GM12864 (cell line): Measurements from ENCODE around the gene NACC2.

Experiments used
- DNase-seq: peaks from one replicate; pipeline ENCODE4 v3.0.0-alpha.2; 2011; ENCODE audit warnings: low read depth
- H3K4me3 ChIP-seq: 2 replicates; pipeline ENCODE4 v1.5.1; 2011; ENCODE audit warnings: mild to moderate bottlenecking, low read depth, low read length, control low read depth
- TF ChIP-seq, protein P1 (sequence below): IDR thresholded peaks from 2 replicates; pipeline ENCODE4 v1.5.1; 2011; ENCODE audit warnings: low read depth, mild to moderate bottlenecking, moderate library complexity, low read length, control low read depth, inconsistent platforms; ENCODE audit errors: missing control alignments

The NACC2 gene

DNA sequence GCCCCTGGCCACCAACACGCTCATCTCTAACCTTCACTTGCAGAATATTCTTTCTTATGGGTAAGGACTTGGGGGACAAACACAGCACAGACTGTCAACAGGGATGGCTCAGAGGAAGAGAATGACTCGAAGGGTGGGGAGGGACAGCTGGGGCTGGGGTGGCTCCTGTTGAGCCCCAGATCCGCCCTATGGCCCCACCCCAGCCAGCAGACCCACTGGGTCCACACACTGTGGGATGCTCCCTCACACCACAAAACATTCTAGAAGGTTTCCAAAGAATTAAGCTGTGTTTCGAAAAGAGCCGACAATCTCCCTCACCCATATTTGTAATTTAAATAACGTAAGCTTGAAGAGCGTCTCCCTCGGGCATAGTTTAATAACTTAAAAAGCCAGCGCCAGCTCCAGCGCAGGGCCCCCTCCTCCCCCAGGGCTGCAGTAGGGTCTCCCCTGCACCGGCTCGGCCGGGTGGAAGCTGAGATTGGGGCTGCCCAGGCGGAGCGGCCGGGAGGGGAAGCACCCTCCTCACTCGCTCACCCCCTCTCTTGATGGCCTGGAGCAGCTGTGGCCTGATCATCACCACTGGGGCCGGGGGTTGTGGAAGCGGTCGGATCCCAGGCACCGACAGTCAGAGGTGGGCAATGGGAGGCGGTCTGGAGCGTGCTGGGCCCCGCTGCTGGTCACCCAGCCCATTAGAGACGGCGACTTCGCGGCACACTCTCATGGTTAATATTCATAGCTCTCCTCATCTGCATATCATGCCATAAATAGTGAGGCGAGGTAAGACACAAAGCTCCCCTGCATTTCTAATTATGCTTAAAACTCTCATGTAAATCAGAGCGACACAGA, 37.6 kb downstream of the NACC2 start:
- TF ChIP-seq, protein P1, sequence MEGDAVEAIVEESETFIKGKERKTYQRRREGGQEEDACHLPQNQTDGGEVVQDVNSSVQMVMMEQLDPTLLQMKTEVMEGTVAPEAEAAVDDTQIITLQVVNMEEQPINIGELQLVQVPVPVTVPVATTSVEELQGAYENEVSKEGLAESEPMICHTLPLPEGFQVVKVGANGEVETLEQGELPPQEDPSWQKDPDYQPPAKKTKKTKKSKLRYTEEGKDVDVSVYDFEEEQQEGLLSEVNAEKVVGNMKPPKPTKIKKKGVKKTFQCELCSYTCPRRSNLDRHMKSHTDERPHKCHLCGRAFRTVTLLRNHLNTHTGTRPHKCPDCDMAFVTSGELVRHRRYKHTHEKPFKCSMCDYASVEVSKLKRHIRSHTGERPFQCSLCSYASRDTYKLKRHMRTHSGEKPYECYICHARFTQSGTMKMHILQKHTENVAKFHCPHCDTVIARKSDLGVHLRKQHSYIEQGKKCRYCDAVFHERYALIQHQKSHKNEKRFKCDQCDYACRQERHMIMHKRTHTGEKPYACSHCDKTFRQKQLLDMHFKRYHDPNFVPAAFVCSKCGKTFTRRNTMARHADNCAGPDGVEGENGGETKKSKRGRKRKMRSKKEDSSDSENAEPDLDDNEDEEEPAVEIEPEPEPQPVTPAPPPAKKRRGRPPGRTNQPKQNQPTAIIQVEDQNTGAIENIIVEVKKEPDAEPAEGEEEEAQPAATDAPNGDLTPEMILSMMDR, result no peak
- DNase-seq, result no peak
- no peak overlapping the region for H3K4me3 ChIP-seq

DNA sequence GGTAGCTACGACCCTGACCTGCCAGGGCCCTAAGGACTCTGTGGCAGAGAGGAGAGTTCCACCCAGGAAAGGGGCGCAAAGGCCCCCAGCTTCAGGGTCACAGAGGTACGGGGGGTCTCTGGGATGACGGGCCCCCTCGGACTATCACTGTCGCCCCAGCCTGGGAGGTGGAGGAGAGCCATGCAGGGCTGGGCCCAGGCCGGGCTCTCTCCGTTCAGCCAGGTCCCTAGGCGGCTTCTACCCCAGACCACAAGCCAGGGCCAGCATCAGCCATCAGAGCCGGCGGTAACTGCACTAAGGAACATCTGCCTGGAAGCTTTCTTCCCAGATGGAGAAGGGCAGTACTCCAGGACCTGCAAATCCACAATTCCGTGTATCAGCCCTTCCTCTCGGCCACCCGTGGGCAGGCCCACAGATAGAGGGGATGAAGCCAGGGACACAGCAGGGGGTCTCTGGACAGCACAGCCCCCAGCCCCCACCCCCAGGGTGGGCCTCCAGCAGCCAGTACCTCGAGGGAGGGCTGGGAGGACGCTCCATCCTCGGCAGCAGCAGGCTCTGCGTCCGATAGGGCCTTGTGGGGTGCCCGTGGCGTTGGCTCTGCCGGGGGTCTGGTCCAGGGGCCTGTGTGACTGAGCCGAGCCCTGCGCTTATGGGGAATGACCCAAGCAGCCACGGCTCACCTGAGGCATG, 38.4 kb downstream of the NACC2 start:
- TF ChIP-seq, protein P1, result no peak
- no peak for DNase-seq
- no peak overlapping the region; the same call in 1 of the 2 replicates for H3K4me3 ChIP-seq

DNA sequence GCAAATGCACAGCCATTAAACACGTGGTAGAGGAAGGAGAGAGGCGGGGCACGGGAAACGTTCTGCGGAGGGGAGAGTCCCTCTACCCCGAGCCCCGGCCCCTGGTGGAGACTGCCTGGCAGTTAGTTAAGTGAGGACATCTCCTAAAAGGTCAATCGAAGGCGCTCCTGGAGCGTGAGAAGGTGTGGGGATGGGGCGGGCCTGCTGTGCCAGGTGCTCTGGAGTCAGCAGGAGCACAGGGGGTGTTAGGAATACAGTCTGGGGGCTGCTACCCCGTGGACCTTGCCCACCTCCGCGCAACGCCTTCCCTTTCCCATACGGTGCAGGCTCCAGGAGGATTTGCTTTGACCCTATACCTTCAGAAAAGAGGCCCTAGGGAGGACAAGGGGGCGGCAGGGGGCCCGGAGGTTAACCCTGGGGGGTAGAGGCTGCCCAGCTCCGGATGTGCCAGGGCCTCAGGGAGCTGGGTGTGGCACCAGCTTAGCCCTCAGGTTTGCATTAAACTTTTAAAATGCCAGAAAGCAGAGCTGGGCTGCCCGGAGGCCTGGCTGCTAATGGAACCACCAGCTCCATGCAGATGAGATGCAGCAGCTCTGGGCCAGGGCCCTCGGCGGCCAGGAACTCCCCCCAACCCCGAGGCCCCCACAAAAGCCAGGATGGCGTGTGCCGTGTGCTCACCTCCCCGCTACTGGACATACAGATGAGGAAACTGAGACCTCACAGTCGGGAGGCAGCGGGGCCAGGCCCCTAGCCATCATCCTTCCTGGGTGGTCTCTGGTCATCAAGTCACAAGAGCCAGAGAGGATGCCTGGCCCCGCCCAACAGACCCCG, 39.2 kb downstream of the NACC2 start:
- TF ChIP-seq, protein P1, result no peak
- H3K4me3 ChIP-seq, result no peak overlapping the region
- DNase-seq, result no peak

DNA sequence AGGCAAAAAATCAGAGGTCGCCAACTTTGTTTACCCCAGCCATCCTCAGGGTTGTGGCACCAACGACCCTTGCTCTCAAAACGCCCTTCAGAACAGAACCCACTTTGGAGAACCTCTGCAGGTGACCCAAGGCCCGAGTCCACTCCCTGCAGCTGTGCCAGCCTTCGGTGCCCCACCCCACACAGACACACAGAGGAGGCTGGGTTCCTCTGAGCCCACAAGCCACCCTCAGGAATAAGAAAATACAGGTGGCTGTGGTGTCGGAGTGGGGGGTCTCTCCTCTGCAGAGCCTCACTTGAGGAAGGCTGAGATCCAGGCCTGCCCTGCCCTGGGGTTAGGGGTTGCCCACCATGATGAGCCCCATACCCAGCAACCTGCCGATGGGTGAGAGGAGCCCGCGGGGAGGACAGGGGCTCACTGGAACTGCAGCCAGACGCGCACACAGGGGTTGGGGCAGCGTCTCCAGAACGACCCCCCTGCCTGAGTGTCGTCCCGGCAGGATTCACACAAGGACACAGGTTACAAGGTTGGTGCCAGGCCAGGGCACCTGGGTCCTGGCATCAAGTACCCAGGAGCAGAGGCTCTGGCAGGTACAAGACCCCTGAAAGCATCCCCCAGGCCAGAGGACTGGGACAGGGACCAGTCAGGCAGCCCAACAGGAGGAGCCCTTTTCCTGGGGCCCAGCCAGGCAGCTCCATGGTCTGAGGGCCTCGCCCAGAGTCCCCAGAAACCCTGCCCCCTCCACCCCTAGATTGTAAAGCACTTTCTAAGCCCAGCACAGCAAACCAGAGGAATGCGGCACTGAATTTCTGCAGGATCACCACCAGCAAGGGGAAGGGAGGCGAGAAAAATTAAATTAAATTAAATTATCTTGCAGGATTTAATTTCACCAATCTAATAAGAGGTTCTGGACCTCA, 40.0 kb downstream of the NACC2 start:
- no peak for DNase-seq
- TF ChIP-seq, protein P1, result no peak
- no peak overlapping the region for H3K4me3 ChIP-seq

DNA sequence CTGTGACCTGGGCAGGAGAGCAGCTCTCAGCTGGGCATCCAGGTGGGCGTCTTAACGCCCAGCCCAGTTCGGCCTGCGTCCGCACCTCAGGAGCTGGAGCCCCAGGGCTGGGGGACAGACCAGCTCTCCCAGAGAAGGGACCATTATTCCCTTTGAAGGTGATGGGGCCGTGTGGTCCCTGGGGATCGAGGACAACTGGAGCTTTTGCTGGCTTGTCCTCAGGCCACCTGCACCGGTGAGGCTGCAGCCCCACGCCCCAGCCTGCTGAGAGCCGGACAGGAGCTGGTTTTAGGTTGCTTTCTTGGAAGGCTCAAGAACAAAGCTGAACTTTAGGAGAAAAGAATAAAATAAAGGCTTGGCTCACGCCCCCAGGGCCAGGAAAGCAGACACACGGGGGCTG, 40.9 kb downstream of the NACC2 start:
- TF ChIP-seq, protein P1, result no peak
- no peak for DNase-seq
- no peak overlapping the region for H3K4me3 ChIP-seq

DNA sequence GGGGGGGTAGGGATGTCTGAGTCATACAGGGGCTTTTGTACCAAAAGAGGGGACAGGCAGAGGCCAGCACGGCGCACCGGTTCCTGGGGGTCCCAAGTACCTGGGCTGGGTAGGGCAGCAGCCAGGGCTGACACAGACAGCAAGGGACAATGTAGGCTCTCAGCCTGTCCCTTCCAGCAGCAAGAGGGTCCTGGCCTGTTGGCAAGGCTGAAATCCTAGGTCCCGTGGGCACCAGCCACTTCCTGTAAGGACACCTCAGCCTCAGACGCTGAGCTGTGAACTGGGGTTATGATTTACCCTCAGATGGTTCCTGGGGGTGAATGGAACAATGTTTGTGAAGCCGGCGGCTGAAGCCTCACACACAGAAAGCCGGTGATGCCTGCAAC, 41.3 kb downstream of the NACC2 start:
- no peak overlapping the region for H3K4me3 ChIP-seq
- no peak for DNase-seq
- TF ChIP-seq, protein P1, result no peak
